Measurements from ENCODE around the gene PSMC4.
A peak's percentile ranks its signal among the peaks of the same experiment; 100 is the strongest.

The PSMC4 gene

GRCh38 chr19:39968789-39969188 lies 2.2 kb upstream of the PSMC4 start:
- no peaks in the 10 kb centered on the region for H3K9me3 ChIP-seq (ENCODE audit: control insufficient read depth in 2 of 2, low read length in 2 of 2)
- H3K27ac ChIP-seq (ENCODE audit: low read length): no peak overlapping the region
- no peaks in the 10 kb centered on the region for H3K27me3 ChIP-seq (ENCODE audit: control insufficient read depth in 1 of 2, insufficient read depth in 2 of 2, low read length in 2 of 2)

GRCh38 chr19:39969266-39969665 lies 1.7 kb upstream of the PSMC4 start:
- Histone ChIP-seq H3K36me3 (ENCODE audit: control insufficient read depth in 2 of 2, insufficient read depth in 2 of 2, low read length in 2 of 2) (peaks cover 15 to 16% of the 10 kb centered on the region in 2 donors), H3K9me3 (ENCODE audit: control insufficient read depth in 2 of 2, low read length in 2 of 2) (no peaks in the 10 kb centered on the region), H3K9ac (ENCODE audit: low read length in 2 of 2) (no peak overlapping the region), H3K27me3 (ENCODE audit: control insufficient read depth in 1 of 2, insufficient read depth in 2 of 2, low read length in 2 of 2) (no peaks in the 10 kb centered on the region), H3K4me1 (ENCODE audit: control insufficient read depth, insufficient read depth, low read length) (peaks cover 19% of the 10 kb centered on the region), H3K27ac (ENCODE audit: low read length) (no peak overlapping the region), H3K4me3 (ENCODE audit: low read length in 2 of 2) (no peak overlapping the region)

More at GRCh38 chr19:39968789-39969188, 2.2 kb upstream of the PSMC4 start:
- H3K4me1 ChIP-seq (ENCODE audit: control insufficient read depth, insufficient read depth, low read length): peaks cover 19% of the 10 kb centered on the region
- H3K36me3 ChIP-seq (ENCODE audit: control insufficient read depth in 2 of 2, insufficient read depth in 2 of 2, low read length in 2 of 2): peaks cover 10 to 12% of the 10 kb centered on the region in 2 donors
- no peak overlapping the region for H3K9ac ChIP-seq (ENCODE audit: low read length in 2 of 2)
- no peak overlapping the region for H3K4me3 ChIP-seq (ENCODE audit: low read length in 2 of 2)

- Histone ChIP-seq H3K9me3 (ENCODE audit: control insufficient read depth in 2 of 2, low read length in 2 of 2) (no peaks in the 10 kb centered on the region), H3K27me3 (ENCODE audit: control insufficient read depth in 1 of 2, insufficient read depth in 2 of 2, low read length in 2 of 2) (no peaks in the 10 kb centered on the region), H3K36me3 (ENCODE audit: control insufficient read depth in 2 of 2, insufficient read depth in 2 of 2, low read length in 2 of 2) (peaks cover 21 to 22% of the 10 kb centered on the region in 2 donors), H3K9ac (ENCODE audit: low read length in 2 of 2) (peak overlapping the region; percentile 95 to 98), H3K4me1 (ENCODE audit: control insufficient read depth, insufficient read depth, low read length) (peaks cover 19% of the 10 kb centered on the region), H3K27ac (ENCODE audit: low read length) (peak overlapping the region; percentile 87), H3K4me3 (ENCODE audit: low read length in 2 of 2) (peak overlapping the region; percentile 72 to 93)
These were observed 1.1 kb upstream of the PSMC4 start for GRCh38 chr19:39969681-39970424.

- H3K9ac ChIP-seq (ENCODE audit: low read length in 2 of 2): peak overlapping the region; percentile 95 to 98
- H3K9me3 ChIP-seq (ENCODE audit: control insufficient read depth in 2 of 2, low read length in 2 of 2): no peaks in the 10 kb centered on the region
- H3K36me3 ChIP-seq (ENCODE audit: control insufficient read depth in 2 of 2, insufficient read depth in 2 of 2, low read length in 2 of 2): peaks cover 23% of the 10 kb centered on the region in 2 donors
- peak overlapping the region; percentile 72 to 93 for H3K4me3 ChIP-seq (ENCODE audit: low read length in 2 of 2)
- peaks cover 19% of the 10 kb centered on the region for H3K4me1 ChIP-seq (ENCODE audit: control insufficient read depth, insufficient read depth, low read length)
- peak overlapping the region; percentile 87 for H3K27ac ChIP-seq (ENCODE audit: low read length)
- no peaks in the 10 kb centered on the region for H3K27me3 ChIP-seq (ENCODE audit: control insufficient read depth in 1 of 2, insufficient read depth in 2 of 2, low read length in 2 of 2)
These were observed 615 bp upstream of the PSMC4 start for GRCh38 chr19:39970425-39970674.

- Histone ChIP-seq H3K27me3 (ENCODE audit: control insufficient read depth in 1 of 2, insufficient read depth in 2 of 2, low read length in 2 of 2) (no peaks in the 10 kb centered on the region), H3K9ac (ENCODE audit: low read length in 2 of 2) (peak overlapping the region; percentile 97 to 98), H3K9me3 (ENCODE audit: control insufficient read depth in 2 of 2, low read length in 2 of 2) (no peaks in the 10 kb centered on the region), H3K27ac (ENCODE audit: low read length) (peak overlapping the region; percentile 87), H3K4me1 (ENCODE audit: control insufficient read depth, insufficient read depth, low read length) (peaks cover 19% of the 10 kb centered on the region), H3K4me3 (ENCODE audit: low read length in 2 of 2) (peak overlapping the region; percentile 72 to 93), H3K36me3 (ENCODE audit: control insufficient read depth in 2 of 2, insufficient read depth in 2 of 2, low read length in 2 of 2) (peaks cover 23 to 27% of the 10 kb centered on the region in 2 donors)
These were observed 543 bp downstream of the PSMC4 start for GRCh38 chr19:39971380-39972035.

GRCh38 chr19:39974377-39975155 lies 3.6 kb downstream of the PSMC4 start:
- no peaks in the 10 kb centered on the region for H3K27me3 ChIP-seq (ENCODE audit: control insufficient read depth in 1 of 2, insufficient read depth in 2 of 2, low read length in 2 of 2)
- peaks cover 41 to 43% of the 10 kb centered on the region in 2 donors for H3K36me3 ChIP-seq (ENCODE audit: control insufficient read depth in 2 of 2, insufficient read depth in 2 of 2, low read length in 2 of 2)
- H3K4me1 ChIP-seq (ENCODE audit: control insufficient read depth, insufficient read depth, low read length): peaks cover 19% of the 10 kb centered on the region

GRCh38 chr19:39982883-39983282 lies 11.9 kb downstream of the PSMC4 start:
- H3K36me3 ChIP-seq (ENCODE audit: control insufficient read depth in 2 of 2, insufficient read depth in 2 of 2, low read length in 2 of 2): peaks cover 28 to 35% of the 10 kb centered on the region in 2 donors
- no peaks in the 10 kb centered on the region for H3K4me1 ChIP-seq (ENCODE audit: control insufficient read depth, insufficient read depth, low read length)
- no peak overlapping the region for H3K4me3 ChIP-seq (ENCODE audit: low read length in 2 of 2)
- H3K27me3 ChIP-seq (ENCODE audit: control insufficient read depth in 1 of 2, insufficient read depth in 2 of 2, low read length in 2 of 2): no peaks in the 10 kb centered on the region
- no peak overlapping the region for H3K9ac ChIP-seq (ENCODE audit: low read length in 2 of 2)
- H3K27ac ChIP-seq (ENCODE audit: low read length): no peak overlapping the region
- peaks cover 0 to 6% of the 10 kb centered on the region in 2 donors for H3K9me3 ChIP-seq (ENCODE audit: control insufficient read depth in 2 of 2, low read length in 2 of 2)

More at GRCh38 chr19:39974377-39975155, 3.6 kb downstream of the PSMC4 start:
- H3K9me3 ChIP-seq (ENCODE audit: control insufficient read depth in 2 of 2, low read length in 2 of 2): no peaks in the 10 kb centered on the region
- H3K9ac ChIP-seq (ENCODE audit: low read length in 2 of 2): no peak overlapping the region
- H3K4me3 ChIP-seq (ENCODE audit: low read length in 2 of 2): no peak overlapping the region
- no peak overlapping the region for H3K27ac ChIP-seq (ENCODE audit: low read length)

- Histone ChIP-seq H3K36me3 (ENCODE audit: control insufficient read depth in 2 of 2, insufficient read depth in 2 of 2, low read length in 2 of 2) (peaks cover 20 to 26% of the 10 kb centered on the region in 2 donors), H3K9ac (ENCODE audit: low read length in 2 of 2) (no peak overlapping the region), H3K9me3 (ENCODE audit: control insufficient read depth in 2 of 2, low read length in 2 of 2) (peaks cover 0 to 6% of the 10 kb centered on the region in 2 donors), H3K4me3 (ENCODE audit: low read length in 2 of 2) (no peak overlapping the region), H3K27ac (ENCODE audit: low read length) (no peak overlapping the region), H3K27me3 (ENCODE audit: control insufficient read depth in 1 of 2, insufficient read depth in 2 of 2, low read length in 2 of 2) (no peaks in the 10 kb centered on the region), H3K4me1 (ENCODE audit: control insufficient read depth, insufficient read depth, low read length) (no peaks in the 10 kb centered on the region)
These were observed 12.8 kb downstream of the PSMC4 start for GRCh38 chr19:39983695-39984300.

- H3K36me3 ChIP-seq (ENCODE audit: control insufficient read depth in 2 of 2, insufficient read depth in 2 of 2, low read length in 2 of 2): peaks cover 0 to 2% of the 10 kb centered on the region in 2 donors
- H3K27ac ChIP-seq (ENCODE audit: low read length): no peak overlapping the region
- H3K4me1 ChIP-seq (ENCODE audit: control insufficient read depth, insufficient read depth, low read length): no peaks in the 10 kb centered on the region
- peaks cover 0 to 6% of the 10 kb centered on the region in 2 donors for H3K9me3 ChIP-seq (ENCODE audit: control insufficient read depth in 2 of 2, low read length in 2 of 2)
- H3K9ac ChIP-seq (ENCODE audit: low read length in 2 of 2): no peak overlapping the region
- H3K4me3 ChIP-seq (ENCODE audit: low read length in 2 of 2): no peak overlapping the region
- H3K27me3 ChIP-seq (ENCODE audit: control insufficient read depth in 1 of 2, insufficient read depth in 2 of 2, low read length in 2 of 2): no peaks in the 10 kb centered on the region
These were observed 15.7 kb downstream of the PSMC4 start for GRCh38 chr19:39986643-39987042.

- Histone ChIP-seq H3K9me3 (ENCODE audit: control insufficient read depth in 2 of 2, low read length in 2 of 2) (peaks cover 0 to 6% of the 10 kb centered on the region in 2 donors), H3K27ac (ENCODE audit: low read length) (no peak overlapping the region), H3K27me3 (ENCODE audit: control insufficient read depth in 1 of 2, insufficient read depth in 2 of 2, low read length in 2 of 2) (no peaks in the 10 kb centered on the region), H3K4me1 (ENCODE audit: control insufficient read depth, insufficient read depth, low read length) (no peaks in the 10 kb centered on the region), H3K9ac (ENCODE audit: low read length in 2 of 2) (no peak overlapping the region), H3K36me3 (ENCODE audit: control insufficient read depth in 2 of 2, insufficient read depth in 2 of 2, low read length in 2 of 2) (peaks cover 0 to 2% of the 10 kb centered on the region in 2 donors), H3K4me3 (ENCODE audit: low read length in 2 of 2) (no peak overlapping the region)
These were observed 16.2 kb downstream of the PSMC4 start for GRCh38 chr19:39987167-39987566.
